OCI-LY3 (cell line): Measurements from ENCODE around the gene CLSTN2.

Source experiments
- EZH2phosphoT487 ChIP-seq: fragments of 200-600 bp; shearing (Covaris generic); IDR thresholded peaks from 2 replicates; pipeline ENCODE4 v1.6.1; 2018; ENCODE audit warnings: antibody characterized with exemption, mixed run types, low read depth
- TF ChIP-seq, protein P1 (sequence below): fragments of 200-600, 300-600 bp; sonication (generic); IDR thresholded peaks from 2 replicates; pipeline ENCODE4 v1.5.1; 2014; ENCODE audit warnings: antibody characterized with exemption, low read length, low read depth

DNA sequence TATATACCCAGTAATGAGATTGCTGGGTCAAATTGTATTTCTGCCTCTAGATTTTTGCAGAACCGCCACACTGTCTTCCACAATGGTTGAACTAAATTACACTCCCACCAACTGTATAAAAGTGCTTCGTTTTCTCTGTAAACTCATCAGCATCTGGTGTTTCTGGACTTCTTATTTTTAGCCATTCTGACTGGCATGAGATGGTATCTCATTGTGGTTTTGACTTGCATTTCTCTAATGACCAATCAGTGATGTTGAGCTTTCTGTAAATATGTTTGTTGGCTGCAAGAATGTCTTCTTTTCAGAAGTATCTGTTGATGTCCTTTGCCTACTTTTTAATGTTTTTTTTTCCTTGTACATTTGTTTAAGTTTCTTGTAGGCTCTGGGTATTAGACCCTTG is 560.0 kb downstream of the CLSTN2 start:
- TF ChIP-seq, protein P1, sequence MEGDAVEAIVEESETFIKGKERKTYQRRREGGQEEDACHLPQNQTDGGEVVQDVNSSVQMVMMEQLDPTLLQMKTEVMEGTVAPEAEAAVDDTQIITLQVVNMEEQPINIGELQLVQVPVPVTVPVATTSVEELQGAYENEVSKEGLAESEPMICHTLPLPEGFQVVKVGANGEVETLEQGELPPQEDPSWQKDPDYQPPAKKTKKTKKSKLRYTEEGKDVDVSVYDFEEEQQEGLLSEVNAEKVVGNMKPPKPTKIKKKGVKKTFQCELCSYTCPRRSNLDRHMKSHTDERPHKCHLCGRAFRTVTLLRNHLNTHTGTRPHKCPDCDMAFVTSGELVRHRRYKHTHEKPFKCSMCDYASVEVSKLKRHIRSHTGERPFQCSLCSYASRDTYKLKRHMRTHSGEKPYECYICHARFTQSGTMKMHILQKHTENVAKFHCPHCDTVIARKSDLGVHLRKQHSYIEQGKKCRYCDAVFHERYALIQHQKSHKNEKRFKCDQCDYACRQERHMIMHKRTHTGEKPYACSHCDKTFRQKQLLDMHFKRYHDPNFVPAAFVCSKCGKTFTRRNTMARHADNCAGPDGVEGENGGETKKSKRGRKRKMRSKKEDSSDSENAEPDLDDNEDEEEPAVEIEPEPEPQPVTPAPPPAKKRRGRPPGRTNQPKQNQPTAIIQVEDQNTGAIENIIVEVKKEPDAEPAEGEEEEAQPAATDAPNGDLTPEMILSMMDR = no peak
- no peak for TF ChIP-seq EZH2phosphoT487
